IMR-90 (cell line): ENCODE measurements around the gene EREG. TPM values are rescaled to one million over a fixed set of nuclear protein-coding genes. Genes with fewer than 3 reads are reported as not detected.

Source experiments
- ATAC-seq: fragments of 200-7000 bp; cut with Tn5 transposase; 2 replicates; pipeline ENCODE4 v1.9.1; 2020; ENCODE audit warnings: low read depth, mild to moderate bottlenecking, moderate library complexity
- BruUV-seq: library from RNA; stranded (reverse); fragments of 400-500 nt; replicated peaks from 2 replicates; lab custom pipeline; 2021; lab: Mats Ljungman, UMichigan
- CTCF ChIA-PET: fragments of 300-600 bp; formaldehyde crosslinking; extraction: SDS; loops from one replicate; lab custom pipeline; 2021; ENCODE audit warnings: antibody characterized with exemption; lab: Yijun Ruan, JAX
- POLR2A ChIA-PET: fragments of 300-600 bp; sonication (Branson Sonifier 250); formaldehyde crosslinking; loops from one replicate; lab custom pipeline; 2022; ENCODE audit warnings: antibody characterized with exemption; ENCODE audit not compliant: unreplicated experiment; lab: Charles Lee
- DNase-seq: peaks from one replicate; pipeline ENCODE4 v3.0.0; 2013
- H2AFZ ChIP-seq: replicated peaks from 2 replicates; pipeline ENCODE3; 2013; ENCODE audit warnings: low read length, mild to moderate bottlenecking; ENCODE audit not compliant: poor library complexity
- H2AK5ac ChIP-seq: 2 replicates; pipeline ENCODE4 v1.6.1; 2013; ENCODE audit warnings: low read depth, low read length, inconsistent platforms
- H2AK9ac ChIP-seq: replicated peaks from 2 replicates; pipeline ENCODE3; 2013; ENCODE audit warnings: mild to moderate bottlenecking, low read depth, low read length, moderate library complexity; ENCODE audit not compliant: poor library complexity
- H2BK120ac ChIP-seq: 2 replicates; pipeline ENCODE4 v1.6.1; 2013; ENCODE audit warnings: low read depth, low read length, inconsistent platforms
- H2BK15ac ChIP-seq: 3 replicates; pipeline ENCODE4 v1.6.1; 2013; ENCODE audit warnings: low read depth, low read length, inconsistent platforms
- H2BK20ac ChIP-seq: 2 replicates; pipeline ENCODE4 v1.6.1; 2013; ENCODE audit warnings: low read depth, mild to moderate bottlenecking, inconsistent platforms, low read length, moderate library complexity
- H2BK5ac ChIP-seq: 2 replicates; pipeline ENCODE4 v1.6.1; 2013; ENCODE audit warnings: mild to moderate bottlenecking, low read depth, low read length, inconsistent platforms; ENCODE audit not compliant: poor library complexity, severe bottlenecking
- H3K14ac ChIP-seq: replicated peaks from 2 replicates; pipeline ENCODE4 v1.6.1; 2013; ENCODE audit warnings: low read depth, low read length, inconsistent platforms
- H3K18ac ChIP-seq: 2 replicates; pipeline ENCODE4 v1.6.1; 2013; ENCODE audit warnings: low read depth, low read length, control low read depth
- H3K23ac ChIP-seq: 2 replicates; pipeline ENCODE4 v1.6.1; 2013; ENCODE audit warnings: low read depth, low read length, inconsistent platforms
- H3K27ac ChIP-seq: 2 replicates; pipeline ENCODE4 v1.5.1; 2013; ENCODE audit warnings: mild to moderate bottlenecking, control low read depth, low read length; ENCODE audit not compliant: insufficient read depth
- H3K27me3 ChIP-seq: 2 replicates; pipeline ENCODE4 v1.6.1; 2013; ENCODE audit warnings: low read length; ENCODE audit not compliant: control insufficient read depth, insufficient read depth
- H3K36me3 ChIP-seq: 2 replicates; pipeline ENCODE4 v1.6.1; 2013; ENCODE audit warnings: low read length, mixed read lengths; ENCODE audit not compliant: control insufficient read depth, insufficient read depth
- H3K4ac ChIP-seq: 2 replicates; pipeline ENCODE4 v1.6.1; 2013; ENCODE audit warnings: low read depth, low read length, inconsistent platforms
- H3K4me1 ChIP-seq: 2 replicates; pipeline ENCODE4 v1.6.1; 2013; ENCODE audit warnings: low read length, mixed read lengths; ENCODE audit not compliant: control insufficient read depth, insufficient read depth
- H3K4me2 ChIP-seq: 2 replicates; pipeline ENCODE4 v1.6.1; 2013; ENCODE audit warnings: low read depth, mild to moderate bottlenecking, control low read depth, low read length, moderate library complexity
- H3K4me3 ChIP-seq: 2 replicates; pipeline ENCODE4 v1.5.1; 2013; ENCODE audit warnings: low read depth, mild to moderate bottlenecking, control low read depth, low read length, moderate library complexity; ENCODE audit not compliant: insufficient read depth
- H3K56ac ChIP-seq: 2 replicates; pipeline ENCODE4 v1.6.1; 2013; ENCODE audit warnings: low read length, inconsistent platforms; ENCODE audit not compliant: insufficient read depth; ENCODE audit errors: extremely low read depth
- H3K79me1 ChIP-seq, 2 experiments: 2 replicates each; pipeline ENCODE4 v1.6.1; 2013; ENCODE audit warnings: low read length in 2 of 2, inconsistent platforms in 1 of 2, low read depth in 1 of 2
- H3K9ac ChIP-seq: 2 replicates; pipeline ENCODE4 v1.6.1; 2013; ENCODE audit warnings: low read depth, low read length, control low read depth
- H3K9me1 ChIP-seq: 2 replicates; pipeline ENCODE4 v1.6.1; 2013; ENCODE audit warnings: low read length, inconsistent platforms; ENCODE audit not compliant: insufficient read depth
- H3K9me3 ChIP-seq: 2 replicates; pipeline ENCODE4 v1.6.1; 2013; ENCODE audit warnings: low read length; ENCODE audit not compliant: control insufficient read depth, insufficient read depth
- H4K20me1 ChIP-seq: 2 replicates; pipeline ENCODE4 v1.6.1; 2013; ENCODE audit warnings: low read length, inconsistent platforms; ENCODE audit not compliant: insufficient read depth
- H4K5ac ChIP-seq: 2 replicates; pipeline ENCODE4 v1.6.1; 2013; ENCODE audit warnings: mild to moderate bottlenecking, low read depth, low read length, control low read depth
- H4K8ac ChIP-seq, 2 experiments: 2 replicates each; pipeline ENCODE4 v1.6.1; 2013; ENCODE audit warnings: low read depth in 2 of 2, low read length in 2 of 2, control low read depth in 1 of 2, inconsistent platforms in 1 of 2
- H4K91ac ChIP-seq: 2 replicates; pipeline ENCODE4 v1.6.1; 2013; ENCODE audit warnings: low read depth, low read length, inconsistent platforms; ENCODE audit not compliant: insufficient read depth
- BHLHE40 ChIP-seq: fragments of 150-350 bp; IDR thresholded peaks from 2 replicates; pipeline ENCODE4 v1.6.1; 2016; ENCODE audit warnings: mild to moderate bottlenecking, low read depth, low read length
- CEBPB ChIP-seq: IDR thresholded peaks from 2 replicates; pipeline ENCODE4 v1.6.1; 2012; ENCODE audit warnings: low read depth, low read length, improper control_type of control experiment
- CHD1 ChIP-seq: IDR thresholded peaks from 2 replicates; pipeline ENCODE4 v1.6.1; 2012; ENCODE audit warnings: low read depth, low read length, improper control_type of control experiment
- CTCF ChIP-seq: conservative IDR thresholded peaks from 2 replicates; pipeline ENCODE4 v1.5.1; 2012; ENCODE audit warnings: mild to moderate bottlenecking, low read depth, low read length, improper control_type of control experiment
- ELK1 ChIP-seq: fragments of 150-350 bp; IDR thresholded peaks from 2 replicates; pipeline ENCODE4 v1.6.1; 2016; ENCODE audit warnings: low read depth, mild to moderate bottlenecking, low read length, moderate library complexity, borderline replicate concordance
- FOS ChIP-seq: fragments of 150-350 bp; IDR thresholded peaks from 2 replicates; pipeline ENCODE4 v1.6.1; 2016; ENCODE audit warnings: low read depth, low read length
- MAFK ChIP-seq: IDR thresholded peaks from 2 replicates; pipeline ENCODE4 v1.6.1; 2012; ENCODE audit warnings: low read depth, low read length, improper control_type of control experiment
- MAZ ChIP-seq: IDR thresholded peaks from 2 replicates; pipeline ENCODE4 v1.6.1; 2012; ENCODE audit warnings: low read depth, mild to moderate bottlenecking, low read length, improper control_type of control experiment, moderate library complexity, borderline replicate concordance
- MXI1 ChIP-seq: IDR thresholded peaks from 2 replicates; pipeline ENCODE4 v1.6.1; 2012; ENCODE audit warnings: low read depth, mild to moderate bottlenecking, low read length, moderate library complexity, borderline replicate concordance
- NFE2L2 ChIP-seq: fragments of 150-350 bp; IDR thresholded peaks from 2 replicates; pipeline ENCODE4 v1.6.1; 2016; ENCODE audit warnings: low read depth, mild to moderate bottlenecking, low read length
- POLR2A ChIP-seq: IDR thresholded peaks from 2 replicates; pipeline ENCODE4 v1.6.1; 2012; ENCODE audit warnings: mild to moderate bottlenecking, low read depth, low read length
- RAD21 ChIP-seq: IDR thresholded peaks from 2 replicates; pipeline ENCODE4 v1.6.1; 2012; ENCODE audit warnings: low read length, improper control_type of control experiment
- RCOR1 ChIP-seq: IDR thresholded peaks from 2 replicates; pipeline ENCODE4 v1.6.1; 2012; ENCODE audit warnings: mild to moderate bottlenecking, low read length, improper control_type of control experiment; ENCODE audit not compliant: insufficient replicate concordance
- RFX5 ChIP-seq: IDR thresholded peaks from 2 replicates; pipeline ENCODE4 v1.8.0; 2012; ENCODE audit warnings: low read depth, mild to moderate bottlenecking, low read length, moderate library complexity
- SMC3 ChIP-seq: fragments of 150-350 bp; IDR thresholded peaks from 2 replicates; pipeline ENCODE4 v1.6.1; 2016; ENCODE audit warnings: low read depth, mild to moderate bottlenecking, antibody characterized with exemption, low read length, moderate library complexity
- USF2 ChIP-seq: fragments of 150-350 bp; IDR thresholded peaks from 2 replicates; pipeline ENCODE4 v1.6.1; 2017; ENCODE audit warnings: mild to moderate bottlenecking, antibody characterized with exemption, low read length, low read depth
- WGBS, 2 experiments: methylation state at CpG; one replicate each; pipeline versions ENCODE4 v1.1.5 to v1.1.7; 2013; ENCODE audit warnings: missing lambda C conversion rate in 2 of 2; ENCODE audit not compliant: insufficient read length in 1 of 2; ENCODE audit errors: extremely low coverage in 2 of 2; 5-methylcytosine and 5-hydroxymethylcytosine counted together
- dilution Hi-C: fragments of 300-500 bp; cut with HindIII; formaldehyde crosslinking; loops from one replicate; pipeline ENCODE4 v1.14.3; 2018; ENCODE audit warnings: low sequenced_read_pairs; ENCODE audit not compliant: unreplicated experiment
- in situ Hi-C: fragments of 300-500 bp; cut with MboI; formaldehyde crosslinking; loops from 3 replicates; pipeline ENCODE4 v1.14.3; 2019; ENCODE audit warnings: low sequenced_read_pairs, inconsistent platforms, mixed read lengths
- intact Hi-C: fragments of 100-400 bp; cut with micrococcal nuclease; formaldehyde crosslinking; loops from 2 replicates; pipeline ENCODE4 v1.10.0; 2022
- polyA plus RNA-seq, 3 experiments: library from polyadenylated mRNA; depleted of rRNA; stranded (reverse); fragments of >200 nt; gene quantifications; 2 replicates each; pipeline ENCODE4 v1.2.3, GENCODE V29; 2012; ENCODE audit warnings: low replicate concordance in 1 of 3
- total RNA-seq: library from RNA; depleted of rRNA; stranded (reverse); fragments of >200 nt; gene quantifications from 2 replicates; pipeline ENCODE4 v1.2.3, GENCODE V29; 2012

Gene EREG
- total and polyA plus RNA-seq, 2 of the 4 experiments (the other 2 are of a cell fraction), result 0.26 to 0.36 TPM

GRCh38 chr4:74320559-74321118, 44.3 kb upstream of the EREG start:
- Histone ChIP-seq H3K36me3 (no peaks in the 10 kb centered on the region), H3K27me3 (peaks cover 4% of the 10 kb centered on the region), H3K79me1 (no peaks in the 10 kb centered on the region), H3K18ac (no peak overlapping the region), H4K5ac (no peak overlapping the region), H3K4me3 (no peak overlapping the region), H3K4me1 (no peaks in the 10 kb centered on the region), H2BK5ac (no peak overlapping the region), H2BK15ac (no peak overlapping the region), H3K27ac (no peak overlapping the region), H2BK20ac (no peak overlapping the region), H3K4ac (no peak overlapping the region), H3K23ac (no peak overlapping the region), H3K9me1 (no peaks in the 10 kb centered on the region), H2BK120ac (no peak overlapping the region), H2AK5ac (no peak overlapping the region), H3K4me2 (no peak overlapping the region; the same call in 1 of the 2 replicates), H3K9me3 (no peaks in the 10 kb centered on the region), H4K20me1 (no peaks in the 10 kb centered on the region), H2AK9ac (no peak overlapping the region), H4K8ac (no peak overlapping the region), H3K14ac (no peak overlapping the region), H2AFZ (peak overlapping the region; percentile 50), H3K9ac (no peak overlapping the region), H3K56ac (no peak overlapping the region), H4K91ac (no peak overlapping the region)
- ATAC-seq (peak; percentile 83), DNase-seq (peak; percentile 55)
- CTCF ChIA-PET, result interaction anchor here (0.6 to 2.9 kb wide), 14 partner anchors 11 to 1164 kb away, joined by 3 to 29 read pairs (median 4); no protein-coding TSS in a partner anchor
- no TSS peak for BruUV-seq
- dilution Hi-C loops, result no loop called here
- WGBS, 2 experiments, result 37% methylated on average over 3 of the region's 4 CpGs; no CpG with 5 or more reads in 1 of the 2 experiments
- in situ Hi-C loops, result loop anchor here (5.0 to 25.0 kb wide), 2 partner anchors 352 to 658 kb away; no protein-coding TSS in a partner anchor
- intact Hi-C loops, result loop anchor here (1.0 to 5.0 kb wide), 5 partner anchors 50 to 554 kb away; no protein-coding TSS in a partner anchor
- POLR2A ChIA-PET, result no interaction called here
- TF ChIP-seq FOS (no peak), RFX5 (no peak), BHLHE40 (no peak), RCOR1 (no peak), MAZ (no peak), CTCF (peak; percentile 74), CEBPB (no peak), CHD1 (no peak), ELK1 (no peak), POLR2A (no peak), NFE2L2 (no peak), MAFK (no peak), RAD21 (peak; percentile 82), USF2 (no peak), SMC3 (peak; percentile 59), MXI1 (no peak)
